GM21717 (cell line): ENCODE measurements around the gene GNB5.
"Not testable (repeated sequence)": the region's sequence is repeated elsewhere in the genome, so short reads cannot be mapped to it uniquely, and the experiment has no call there.

Experiments
- ATAC-seq: cut with Tn5 transposase; IDR thresholded peaks from one replicate; pipeline ENCODE4 v1.9.1; 2021; ENCODE audit warnings: mild to moderate bottlenecking, moderate library complexity; ENCODE audit not compliant: unreplicated experiment

Gene GNB5

GRCh38 chr15:52097180-52097579 is 94.0 kb downstream of the GNB5 start:
- no peak for ATAC-seq

- not testable (repeated sequence) for ATAC-seq
Observed at GRCh38 chr15:52096536-52096935, 94.7 kb downstream of the GNB5 start.

- no peak for ATAC-seq
Observed at GRCh38 chr15:52095597-52096262, 95.5 kb downstream of the GNB5 start.

GRCh38 chr15:52094811-52095584 is 96.2 kb downstream of the GNB5 start:
- no peak for ATAC-seq

- ATAC-seq: no peak
Observed at GRCh38 chr15:52093539-52094510, 97.4 kb downstream of the GNB5 start.

- ATAC-seq: no peak
Observed at GRCh38 chr15:52093167-52093538, 98.0 kb downstream of the GNB5 start.

- ATAC-seq: no peak
Observed at GRCh38 chr15:52090193-52090592, 101.0 kb downstream of the GNB5 start.

- ATAC-seq: no peak
Observed at GRCh38 chr15:52086011-52086786, 105.0 kb downstream of the GNB5 start.

- ATAC-seq: no peak
Observed at GRCh38 chr15:52085299-52085698, 105.9 kb downstream of the GNB5 start.

GRCh38 chr15:52083603-52084002 is 107.6 kb downstream of the GNB5 start:
- no peak for ATAC-seq

GRCh38 chr15:52083037-52083359 is 108.2 kb downstream of the GNB5 start:
- not testable (repeated sequence) for ATAC-seq

- ATAC-seq: peak; percentile 68
Observed at GRCh38 chr15:52082197-52083036, 108.8 kb downstream of the GNB5 start.

- no peak for ATAC-seq
Observed at GRCh38 chr15:52080706-52081392, 110.3 kb downstream of the GNB5 start.

GRCh38 chr15:52080031-52080430 is 111.2 kb downstream of the GNB5 start:
- no peak for ATAC-seq

- ATAC-seq: no peak
Observed at GRCh38 chr15:52078876-52079700, 112.1 kb downstream of the GNB5 start.

GRCh38 chr15:52078197-52078875 is 112.9 kb downstream of the GNB5 start:
- no peak for ATAC-seq

- ATAC-seq: no peak
Observed at GRCh38 chr15:52076889-52077781, 114.1 kb downstream of the GNB5 start.
